GM19397 (cell line): ENCODE measurements around the gene LHFPL3.
A peak's percentile ranks its signal among the peaks of the same experiment; 100 is the strongest.
"Not testable (repeated sequence)": the region's sequence is repeated elsewhere in the genome, so short reads cannot be mapped to it uniquely, and the experiment has no call there.

Source experiments
- ATAC-seq: cut with Tn5 transposase; IDR thresholded peaks from one replicate; pipeline ENCODE4 v1.9.1; 2021; ENCODE audit warnings: mild to moderate bottlenecking, moderate library complexity; ENCODE audit not compliant: unreplicated experiment

The LHFPL3 gene

GRCh38 chr7:104886651-104887050 lies 558.2 kb downstream of the LHFPL3 start:
- ATAC-seq: no peak

GRCh38 chr7:104890216-104890615 lies 561.8 kb downstream of the LHFPL3 start:
- ATAC-seq: no peak

- no peak for ATAC-seq
Measured at GRCh38 chr7:104891949-104892348, 563.5 kb downstream of the LHFPL3 start.

- no peak for ATAC-seq
Measured at GRCh38 chr7:104894314-104894713, 565.9 kb downstream of the LHFPL3 start.

GRCh38 chr7:104894726-104895521 lies 566.5 kb downstream of the LHFPL3 start:
- no peak for ATAC-seq

GRCh38 chr7:104895522-104896236 lies 567.3 kb downstream of the LHFPL3 start:
- ATAC-seq: no peak

- no peak for ATAC-seq
Measured at GRCh38 chr7:104898434-104898833, 570.0 kb downstream of the LHFPL3 start.

GRCh38 chr7:104900525-104901239 lies 572.3 kb downstream of the LHFPL3 start:
- ATAC-seq: no peak

GRCh38 chr7:104901240-104901619 lies 572.8 kb downstream of the LHFPL3 start:
- ATAC-seq: no peak

- no peak for ATAC-seq
Measured at GRCh38 chr7:104902183-104902582, 573.8 kb downstream of the LHFPL3 start.

GRCh38 chr7:104903044-104903443 lies 574.6 kb downstream of the LHFPL3 start:
- no peak for ATAC-seq

- no peak for ATAC-seq
Measured at GRCh38 chr7:104903846-104904245, 575.4 kb downstream of the LHFPL3 start.

GRCh38 chr7:104906032-104906431 lies 577.6 kb downstream of the LHFPL3 start:
- ATAC-seq: no peak

GRCh38 chr7:104906556-104906955 lies 578.2 kb downstream of the LHFPL3 start:
- no peak for ATAC-seq

GRCh38 chr7:104908636-104909035 lies 580.2 kb downstream of the LHFPL3 start:
- no peak for ATAC-seq

- no peak for ATAC-seq
Measured at GRCh38 chr7:104909096-104909495, 580.7 kb downstream of the LHFPL3 start.

- no peak for ATAC-seq
Measured at GRCh38 chr7:104914421-104914820, 586.0 kb downstream of the LHFPL3 start.

GRCh38 chr7:104921596-104921995 lies 593.2 kb downstream of the LHFPL3 start:
- ATAC-seq: no peak

- no peak for ATAC-seq
Measured at GRCh38 chr7:104922182-104923009, 594.0 kb downstream of the LHFPL3 start.

- peak; percentile 92 for ATAC-seq
Measured at GRCh38 chr7:104923010-104923421, 594.6 kb downstream of the LHFPL3 start.

GRCh38 chr7:104926189-104926588 lies 597.8 kb downstream of the LHFPL3 start:
- ATAC-seq: not testable (repeated sequence)
